Breast epithelium (tissue), 4 donors: Measurements from ENCODE around the gene TSPAN7. TPM values are rescaled to one million over a fixed set of nuclear protein-coding genes. Genes with fewer than 3 reads are reported as not detected.

Experiments
- DNase-seq, 2 donors: peaks; one replicate each; pipeline ENCODE4 v3.0.0-alpha.2; 2019; ENCODE audit warnings: low spot score in 2 of 2
- H3K27ac ChIP-seq, 2 donors: fragments of 200-600 bp; sonication (generic) in 1 of 2; one replicate each; pipeline ENCODE4 v1.5.1; 2016 to 2019; ENCODE audit warnings: mild to moderate bottlenecking in 1 of 2
- H3K27me3 ChIP-seq, 2 donors: fragments of 200-600 bp; sonication (generic) in 1 of 2; one replicate each; pipeline versions ENCODE4 v1.5.1 to v1.6.0; 2017 to 2019; ENCODE audit warnings: control low read depth in 1 of 2, mild to moderate bottlenecking in 1 of 2
- H3K36me3 ChIP-seq: fragments of 200-600 bp; one replicate; pipeline ENCODE4 v1.5.1; 2019
- H3K4me1 ChIP-seq, 2 donors: fragments of 200-600 bp; sonication (generic); one replicate each; pipeline ENCODE4 v1.5.1; 2016 to 2019; ENCODE audit warnings: control low read depth in 1 of 2
- H3K4me3 ChIP-seq, 3 donors: fragments of 200-600 bp; sonication (generic); 1 replicate in 2 of 3; 2 replicates in 1 of 3; pipeline ENCODE4 v1.5.1; 2016 to 2019; ENCODE audit warnings: mild to moderate bottlenecking in 3 of 3, moderate library complexity in 2 of 3
- H3K9me3 ChIP-seq, 2 donors: fragments of 200-600 bp; sonication (generic) in 1 of 2; one replicate each; pipeline ENCODE4 v1.5.1; 2016 to 2019; ENCODE audit warnings: control low read depth in 1 of 2
- CTCF ChIP-seq, 3 donors: fragments of 450-650 bp; IDR thresholded peaks; one replicate each; pipeline ENCODE4 v1.5.1; 2016 to 2017; ENCODE audit warnings: antibody characterized with exemption in 3 of 3, mild to moderate bottlenecking in 3 of 3, moderate library complexity in 3 of 3
- POLR2A ChIP-seq: fragments of 450-650 bp; IDR thresholded peaks from one replicate; pipeline ENCODE4 v1.6.1; 2016; ENCODE audit warnings: antibody characterized with exemption, mild to moderate bottlenecking, moderate library complexity
- POLR2AphosphoS5 ChIP-seq, 3 donors: sonication (generic); formaldehyde crosslinking; IDR thresholded peaks; one replicate each; pipeline ENCODE4 v1.6.1; 2017; ENCODE audit warnings: antibody characterized with exemption in 3 of 3
- intact Hi-C: fragments of 100-400 bp; cut with DNase I; formaldehyde crosslinking; loops from one replicate; pipeline ENCODE4 v1.15.1; 2023; ENCODE audit warnings: low total_unique reads
- total RNA-seq, 3 donors: library from RNA; depleted of rRNA; stranded (reverse); fragments of >200 nt; gene quantifications; one replicate each; pipeline ENCODE4 v1.1.0, GENCODE V29; 2016

TSPAN7 gene
- total RNA-seq, 3 donors from 2014 or later = 15.5 to 26.9 (median 25.9) TPM

GRCh38 chrX:38638952-38639529 lies 77.7 kb downstream of the TSPAN7 start:
- H3K36me3 ChIP-seq = no peaks in the 10 kb centered on the region
- peaks cover 0 to 68% of the 10 kb centered on the region in 2 donors for H3K27me3 ChIP-seq
- H3K27ac ChIP-seq = no peak overlapping the region
- TF ChIP-seq POLR2AphosphoS5 (IDR thresholded peaks at IDR 0.05) = no peak
- no peak for TF ChIP-seq POLR2A
- no peak for TF ChIP-seq CTCF (IDR thresholded peaks at IDR 0.05)
- H3K9me3 ChIP-seq = no peaks in the 10 kb centered on the region
- intact Hi-C loops = no loop called here
- DNase-seq = no peak
- no peak overlapping the region for H3K4me3 ChIP-seq
- H3K4me1 ChIP-seq = no peaks in the 10 kb centered on the region

- H3K27me3 ChIP-seq = peaks cover 0 to 69% of the 10 kb centered on the region in 2 donors
These were observed 78.4 kb downstream of the TSPAN7 start for GRCh38 chrX:38639730-38640129.

GRCh38 chrX:38641197-38641596 lies 79.9 kb downstream of the TSPAN7 start:
- TF ChIP-seq POLR2AphosphoS5 (IDR thresholded peaks at IDR 0.05) = no peak
- TF ChIP-seq CTCF (IDR thresholded peaks at IDR 0.05) = no peak
- TF ChIP-seq POLR2A = no peak
- Histone ChIP-seq H3K36me3 (no peaks in the 10 kb centered on the region), H3K27ac (no peak overlapping the region), H3K4me3 (no peak overlapping the region), H3K9me3 (no peaks in the 10 kb centered on the region), H3K27me3 (peaks cover 0 to 67% of the 10 kb centered on the region in 2 donors), H3K4me1 (no peaks in the 10 kb centered on the region)
- DNase-seq = no peak
- intact Hi-C loops = no loop called here

More at GRCh38 chrX:38639730-38640129, 78.4 kb downstream of the TSPAN7 start:
- intact Hi-C loops = no loop called here
- Histone ChIP-seq H3K27ac (no peak overlapping the region), H3K4me3 (no peak overlapping the region), H3K9me3 (no peaks in the 10 kb centered on the region), H3K36me3 (no peaks in the 10 kb centered on the region), H3K4me1 (no peaks in the 10 kb centered on the region)
- DNase-seq = no peak
- TF ChIP-seq POLR2AphosphoS5 (IDR thresholded peaks at IDR 0.05) (no peak), CTCF (IDR thresholded peaks at IDR 0.05) (no peak), POLR2A (no peak)

DNA sequence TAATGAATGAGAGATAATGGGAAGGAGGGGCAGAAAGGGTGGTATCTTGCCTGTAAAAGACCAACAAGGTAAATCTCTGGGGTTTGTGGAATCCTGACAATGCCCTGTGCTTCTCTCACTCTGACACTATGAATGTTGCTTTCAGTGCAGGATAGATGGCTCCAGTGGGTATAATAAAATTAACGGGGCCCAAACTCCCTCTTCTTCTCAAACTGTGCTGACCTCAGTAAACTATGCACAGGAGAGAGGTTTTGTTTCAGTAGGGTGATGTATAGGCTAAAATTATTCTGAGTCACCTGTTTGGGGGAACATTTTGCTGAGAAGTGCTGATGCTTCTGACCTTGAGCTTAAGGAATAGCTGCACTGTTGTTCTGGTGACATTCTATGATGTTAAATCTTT lies 82.6 kb downstream of the TSPAN7 start:
- Histone ChIP-seq H3K36me3 (no peaks in the 10 kb centered on the region), H3K4me1 (no peaks in the 10 kb centered on the region), H3K27ac (no peak overlapping the region), H3K9me3 (no peaks in the 10 kb centered on the region), H3K27me3 (peaks cover 0 to 60% of the 10 kb centered on the region in 2 donors), H3K4me3 (no peak overlapping the region)
- DNase-seq = no peak
- intact Hi-C loops = no loop called here
- no peak for TF ChIP-seq POLR2A

DNA sequence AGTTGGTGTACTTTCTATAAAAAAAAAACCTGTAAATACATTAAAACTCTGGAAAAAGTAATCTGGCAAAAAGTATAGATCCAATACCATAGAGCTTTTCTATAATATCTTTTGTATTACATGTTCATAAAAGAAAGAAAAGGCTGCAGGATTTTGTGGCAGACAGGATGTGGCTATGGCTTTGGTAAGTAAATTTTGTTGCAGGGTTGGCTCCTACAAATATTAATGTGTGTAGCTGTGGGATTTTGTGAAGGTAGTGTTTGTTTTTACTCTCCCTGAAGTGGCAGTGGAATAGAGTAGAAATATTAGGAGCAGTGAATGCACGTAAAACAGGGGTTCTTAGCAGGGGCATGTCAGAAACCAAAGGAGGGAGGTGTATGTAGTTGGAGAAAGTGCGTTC lies 84.8 kb downstream of the TSPAN7 start:
- Histone ChIP-seq H3K4me1 (no peaks in the 10 kb centered on the region), H3K4me3 (no peak overlapping the region), H3K27me3 (peaks cover 0 to 58% of the 10 kb centered on the region in 2 donors), H3K36me3 (no peaks in the 10 kb centered on the region), H3K27ac (no peak overlapping the region), H3K9me3 (no peaks in the 10 kb centered on the region)
- DNase-seq = no peak
- intact Hi-C loops = no loop called here
- no peak for TF ChIP-seq CTCF (IDR thresholded peaks at IDR 0.05)
- no peak for TF ChIP-seq POLR2A
- TF ChIP-seq POLR2AphosphoS5 (IDR thresholded peaks at IDR 0.05) = no peak
